Lower lobe of right lung (tissue), 2 donors: ENCODE data around the gene HDAC7. TPM values are rescaled to one million over a fixed set of nuclear protein-coding genes. Genes with fewer than 3 reads are reported as not detected.

Source experiments
- ATAC-seq, 2 donors: fragments of 200-7000 bp; cut with Tn5 transposase; one replicate each; pipeline ENCODE4 v1.9.1; 2020 to 2022; ENCODE audit warnings: mild to moderate bottlenecking in 2 of 2, moderate library complexity in 2 of 2
- DNase-seq: peaks from one replicate; pipeline ENCODE4 v3.0.0-alpha.2; 2020
- H3K27ac ChIP-seq: fragments of 200-600 bp; one replicate; pipeline ENCODE4 v1.8.0; 2022
- H3K27me3 ChIP-seq: fragments of 200-600 bp; one replicate; pipeline ENCODE4 v1.8.0; 2022; ENCODE audit warnings: low read depth
- H3K36me3 ChIP-seq: fragments of 200-600 bp; one replicate; pipeline ENCODE4 v1.8.0; 2022; ENCODE audit warnings: mild to moderate bottlenecking
- H3K4me1 ChIP-seq: fragments of 200-600 bp; one replicate; pipeline ENCODE4 v1.8.0; 2022
- H3K4me3 ChIP-seq: fragments of 200-600 bp; one replicate; pipeline ENCODE4 v1.8.0; 2022; ENCODE audit warnings: mild to moderate bottlenecking
- H3K9me3 ChIP-seq: fragments of 200-600 bp; one replicate; pipeline ENCODE4 v1.8.0; 2022
- intact Hi-C: fragments of 100-400 bp; cut with DNase I; formaldehyde crosslinking; loops from one replicate; pipeline ENCODE4 v1.11.0; 2022
- total RNA-seq: library from RNA; stranded (reverse); fragmentation: NEBNext Ultra II Directional; extraction: Animal tissue kit (Norgen Biotek cat#: 25700); gene quantifications from one replicate; pipeline ENCODE4 v1.2.1, GENCODE V29; 2021
- TF ChIP-seq, protein P1 (sequence below): fragments of 200-600 bp; IDR thresholded peaks from one replicate; pipeline ENCODE4 v1.8.0; 2022; ENCODE audit warnings: antibody characterized with exemption, mild to moderate bottlenecking
- donor health status: DM: no; HTN: yes; CAD: no; lungs with severe emphysema.

The HDAC7 gene
- total RNA-seq, 1 donor from 2014 or later, result 104 TPM

DNA sequence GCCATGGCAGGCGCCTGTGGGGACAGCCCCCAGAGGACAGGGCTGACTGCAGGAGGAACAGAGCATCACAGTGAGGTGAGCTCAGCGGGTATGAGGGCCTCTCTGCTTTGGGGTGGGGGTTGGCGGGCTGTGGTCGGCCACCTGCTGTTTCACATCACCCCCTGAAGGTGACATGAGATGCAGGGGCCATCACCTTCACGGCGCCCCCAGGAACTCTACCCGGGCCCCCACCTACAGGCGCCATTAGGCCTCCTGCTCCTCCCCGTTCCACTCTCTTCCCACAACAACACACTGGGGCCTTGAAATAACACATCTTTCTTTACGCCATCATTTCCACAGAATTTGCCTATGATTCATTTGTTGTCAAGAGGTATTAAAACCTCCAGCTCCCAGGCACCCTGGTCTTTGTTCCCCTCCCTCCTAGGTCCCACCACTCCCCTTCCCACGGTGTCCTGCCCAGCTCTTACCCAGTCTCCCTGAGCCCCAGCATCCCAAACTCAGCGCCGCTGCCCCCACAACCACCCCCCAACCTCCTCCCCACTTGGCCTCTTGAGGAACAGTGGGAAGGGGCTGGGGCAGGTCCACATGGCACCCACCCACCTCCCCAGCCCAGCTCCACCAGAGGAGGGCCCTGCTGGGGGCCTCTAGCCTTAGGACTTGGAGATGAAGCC, 12.7 kb upstream of the HDAC7 start:
- H3K9me3 ChIP-seq, result no peaks in the 10 kb centered on the region
- TF ChIP-seq, protein P1, sequence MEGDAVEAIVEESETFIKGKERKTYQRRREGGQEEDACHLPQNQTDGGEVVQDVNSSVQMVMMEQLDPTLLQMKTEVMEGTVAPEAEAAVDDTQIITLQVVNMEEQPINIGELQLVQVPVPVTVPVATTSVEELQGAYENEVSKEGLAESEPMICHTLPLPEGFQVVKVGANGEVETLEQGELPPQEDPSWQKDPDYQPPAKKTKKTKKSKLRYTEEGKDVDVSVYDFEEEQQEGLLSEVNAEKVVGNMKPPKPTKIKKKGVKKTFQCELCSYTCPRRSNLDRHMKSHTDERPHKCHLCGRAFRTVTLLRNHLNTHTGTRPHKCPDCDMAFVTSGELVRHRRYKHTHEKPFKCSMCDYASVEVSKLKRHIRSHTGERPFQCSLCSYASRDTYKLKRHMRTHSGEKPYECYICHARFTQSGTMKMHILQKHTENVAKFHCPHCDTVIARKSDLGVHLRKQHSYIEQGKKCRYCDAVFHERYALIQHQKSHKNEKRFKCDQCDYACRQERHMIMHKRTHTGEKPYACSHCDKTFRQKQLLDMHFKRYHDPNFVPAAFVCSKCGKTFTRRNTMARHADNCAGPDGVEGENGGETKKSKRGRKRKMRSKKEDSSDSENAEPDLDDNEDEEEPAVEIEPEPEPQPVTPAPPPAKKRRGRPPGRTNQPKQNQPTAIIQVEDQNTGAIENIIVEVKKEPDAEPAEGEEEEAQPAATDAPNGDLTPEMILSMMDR, result no peak
- no peak for DNase-seq
- H3K4me3 ChIP-seq, result no peak overlapping the region
- peaks cover 58% of the 10 kb centered on the region for H3K4me1 ChIP-seq
- ATAC-seq, result no peak
- H3K36me3 ChIP-seq, result no peaks in the 10 kb centered on the region
- no peaks in the 10 kb centered on the region for H3K27me3 ChIP-seq
- intact Hi-C loops, result no loop called here
- H3K27ac ChIP-seq, result no peak overlapping the region

DNA sequence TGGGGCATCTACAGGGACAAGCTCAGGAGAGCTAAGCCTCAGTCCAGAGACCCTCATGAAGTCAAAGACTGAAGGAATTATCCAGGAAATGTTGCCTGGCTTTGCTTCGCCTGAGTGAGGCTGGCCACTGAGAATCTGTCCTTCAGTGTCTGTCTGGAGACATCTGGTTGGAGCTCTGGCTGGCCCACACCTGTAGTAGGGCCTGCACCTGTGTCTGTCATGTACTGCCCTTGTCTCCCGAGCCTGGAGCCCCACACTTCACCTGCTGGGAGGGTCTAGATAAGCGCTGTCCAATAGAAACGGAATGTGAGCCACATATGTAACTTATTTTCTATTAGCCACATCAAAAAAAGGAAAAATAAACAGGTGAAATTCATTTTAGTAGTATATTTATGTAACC, 9.9 kb upstream of the HDAC7 start:
- H3K36me3 ChIP-seq, result no peaks in the 10 kb centered on the region
- intact Hi-C loops, result no loop called here
- TF ChIP-seq, protein P1, result no peak
- H3K27ac ChIP-seq, result peak overlapping the region; percentile 97
- no peaks in the 10 kb centered on the region for H3K9me3 ChIP-seq
- DNase-seq (no peak), ATAC-seq (no peak)
- H3K27me3 ChIP-seq, result no peaks in the 10 kb centered on the region
- H3K4me1 ChIP-seq, result peaks cover 61% of the 10 kb centered on the region
- no peak overlapping the region for H3K4me3 ChIP-seq

DNA sequence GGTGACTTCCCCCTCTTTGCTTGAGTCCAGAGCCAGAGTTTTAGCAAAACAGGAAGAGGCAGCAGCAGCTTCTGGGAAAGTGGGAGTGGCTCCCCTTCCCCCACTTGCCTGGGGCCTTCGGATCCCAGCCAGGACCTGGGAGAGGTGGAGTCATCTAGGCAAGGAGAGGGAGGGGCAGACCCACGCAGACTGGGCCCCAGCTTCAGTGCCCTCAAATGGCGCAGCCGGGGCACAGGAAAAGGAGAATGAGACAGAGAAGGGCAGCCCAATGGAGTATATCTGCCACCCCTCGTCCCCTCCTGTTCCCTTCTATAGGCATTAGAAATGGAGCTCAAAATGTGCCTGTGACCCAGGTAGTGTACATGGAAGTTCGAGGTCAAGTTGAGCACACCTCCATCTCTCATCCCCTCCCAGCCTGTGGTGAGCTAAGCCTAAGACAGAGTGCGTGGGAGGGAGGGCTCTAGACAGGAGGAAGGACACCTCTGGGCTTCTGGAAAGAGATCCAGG, 9.3 kb upstream of the HDAC7 start:
- H3K4me3 ChIP-seq, result peak overlapping the region; percentile 13
- H3K27me3 ChIP-seq, result no peaks in the 10 kb centered on the region
- intact Hi-C loops, result no loop called here
- ATAC-seq (peak; percentile 81 to 82), DNase-seq (peak; percentile 85)
- peak overlapping the region; percentile 97 for H3K27ac ChIP-seq
- no peaks in the 10 kb centered on the region for H3K36me3 ChIP-seq
- H3K9me3 ChIP-seq, result no peaks in the 10 kb centered on the region
- peaks cover 61% of the 10 kb centered on the region for H3K4me1 ChIP-seq
- TF ChIP-seq, protein P1, result no peak

DNA sequence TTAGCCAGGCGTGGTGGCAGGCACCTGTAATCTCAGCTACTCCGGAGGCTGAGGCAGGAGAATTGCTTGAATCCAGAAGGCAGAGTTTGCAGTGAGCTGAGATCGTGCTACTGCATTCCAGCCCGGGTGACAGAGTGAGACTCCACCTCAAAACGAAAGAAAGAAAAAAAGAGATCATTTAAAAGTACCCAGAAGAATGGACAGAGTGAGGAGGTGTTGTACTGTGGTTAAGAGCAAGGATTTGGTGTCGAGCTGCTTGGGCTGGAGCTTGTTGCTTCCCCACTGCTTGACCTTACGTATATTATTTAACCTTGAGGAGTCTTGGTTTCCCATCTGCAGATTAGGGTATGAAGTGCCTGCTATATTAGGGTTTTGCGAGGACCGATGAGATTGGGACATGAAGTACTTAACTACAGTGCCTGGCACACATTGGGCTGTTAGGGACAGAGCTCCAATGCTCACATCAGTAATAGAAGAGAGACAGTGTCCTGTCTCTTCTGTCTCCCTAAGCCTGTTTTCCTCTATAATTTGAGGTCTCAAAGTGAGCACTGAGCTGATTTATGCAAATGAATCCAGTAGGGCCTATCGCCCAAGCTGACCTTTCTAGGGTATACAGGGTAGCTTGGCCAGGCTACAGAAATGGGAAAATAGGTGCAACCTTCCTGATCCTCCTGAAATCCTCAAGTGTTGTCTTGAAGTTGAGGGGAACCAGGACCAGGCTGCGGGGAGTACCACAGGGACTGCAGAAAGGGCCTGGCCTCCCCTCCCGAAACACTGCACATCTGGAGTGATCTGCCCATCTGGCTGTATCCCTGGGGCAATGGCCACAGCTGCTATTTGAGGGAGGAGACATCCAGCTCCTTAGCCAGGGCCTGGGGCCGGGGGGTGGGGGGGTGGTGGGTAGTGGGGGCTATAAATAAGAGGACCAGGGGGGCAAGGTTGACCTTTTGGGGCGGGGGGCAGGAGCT, 8.6 kb upstream of the HDAC7 start:
- no peaks in the 10 kb centered on the region for H3K27me3 ChIP-seq
- H3K36me3 ChIP-seq, result no peaks in the 10 kb centered on the region
- H3K4me3 ChIP-seq, result no peak overlapping the region
- TF ChIP-seq, protein P1, result no peak
- no peak for ATAC-seq
- peaks cover 68% of the 10 kb centered on the region for H3K4me1 ChIP-seq
- DNase-seq, result no peak
- intact Hi-C loops, result no loop called here
- H3K27ac ChIP-seq, result peak overlapping the region; percentile 97
- no peaks in the 10 kb centered on the region for H3K9me3 ChIP-seq

DNA sequence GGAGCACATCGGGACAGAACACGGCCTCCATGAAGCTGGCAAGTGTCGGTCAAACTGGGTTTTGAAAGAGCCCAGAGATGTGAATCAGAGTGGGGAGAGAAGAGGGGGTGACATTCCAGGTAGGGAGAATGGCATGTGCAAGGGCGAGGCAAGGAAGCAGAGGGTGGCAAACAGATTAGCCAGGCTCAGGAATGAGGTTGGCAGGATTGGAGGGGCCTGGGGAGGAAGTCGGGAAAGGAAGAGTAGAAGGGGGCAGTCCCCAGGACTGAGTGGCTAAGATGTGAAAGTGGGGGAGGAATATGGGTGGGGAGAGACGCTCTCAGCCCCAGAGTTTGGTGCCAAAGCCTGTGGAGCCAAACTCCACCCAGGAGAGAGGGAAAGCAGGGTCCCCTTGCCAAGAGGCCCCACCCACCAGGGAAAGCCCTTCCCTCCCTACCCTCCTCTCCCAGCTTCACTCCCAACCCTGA, 5.5 kb upstream of the HDAC7 start:
- Histone ChIP-seq H3K4me3 (no peak overlapping the region), H3K27ac (peak overlapping the region; percentile 97), H3K27me3 (no peaks in the 10 kb centered on the region), H3K9me3 (no peaks in the 10 kb centered on the region), H3K36me3 (no peaks in the 10 kb centered on the region), H3K4me1 (peaks cover 98% of the 10 kb centered on the region)
- DNase-seq (peak; percentile 78), ATAC-seq (peak; percentile 77 to 87)
- intact Hi-C loops, result no loop called here
- TF ChIP-seq, protein P1, result no peak
